IMR-90 (cell line): ENCODE data around the gene HOXA5. TPM values are rescaled to one million over a fixed set of nuclear protein-coding genes. Genes with fewer than 3 reads are reported as not detected.
A peak's percentile ranks its signal among the peaks of the same experiment; 100 is the strongest.

Source experiments
- ATAC-seq: fragments of 200-7000 bp; cut with Tn5 transposase; 2 replicates; pipeline ENCODE4 v1.9.1; 2020; ENCODE audit warnings: low read depth, mild to moderate bottlenecking, moderate library complexity
- BruUV-seq: library from RNA; stranded (reverse); fragments of 400-500 nt; replicated peaks from 2 replicates; lab custom pipeline; 2021; lab: Mats Ljungman, UMichigan
- CTCF ChIA-PET: fragments of 300-600 bp; formaldehyde crosslinking; extraction: SDS; loops from one replicate; lab custom pipeline; 2021; ENCODE audit warnings: antibody characterized with exemption; lab: Yijun Ruan, JAX
- POLR2A ChIA-PET: fragments of 300-600 bp; sonication (Branson Sonifier 250); formaldehyde crosslinking; loops from one replicate; lab custom pipeline; 2022; ENCODE audit warnings: antibody characterized with exemption; ENCODE audit not compliant: unreplicated experiment; lab: Charles Lee
- DNase-seq: peaks from one replicate; pipeline ENCODE4 v3.0.0; 2013
- H2AFZ ChIP-seq: replicated peaks from 2 replicates; pipeline ENCODE3; 2013; ENCODE audit warnings: low read length, mild to moderate bottlenecking; ENCODE audit not compliant: poor library complexity
- H2AK5ac ChIP-seq: 2 replicates; pipeline ENCODE4 v1.6.1; 2013; ENCODE audit warnings: low read depth, low read length, inconsistent platforms
- H2AK9ac ChIP-seq: replicated peaks from 2 replicates; pipeline ENCODE3; 2013; ENCODE audit warnings: mild to moderate bottlenecking, low read depth, low read length, moderate library complexity; ENCODE audit not compliant: poor library complexity
- H2BK120ac ChIP-seq: 2 replicates; pipeline ENCODE4 v1.6.1; 2013; ENCODE audit warnings: low read depth, low read length, inconsistent platforms
- H2BK15ac ChIP-seq: 3 replicates; pipeline ENCODE4 v1.6.1; 2013; ENCODE audit warnings: low read depth, low read length, inconsistent platforms
- H2BK20ac ChIP-seq: 2 replicates; pipeline ENCODE4 v1.6.1; 2013; ENCODE audit warnings: low read depth, mild to moderate bottlenecking, inconsistent platforms, low read length, moderate library complexity
- H2BK5ac ChIP-seq: 2 replicates; pipeline ENCODE4 v1.6.1; 2013; ENCODE audit warnings: mild to moderate bottlenecking, low read depth, low read length, inconsistent platforms; ENCODE audit not compliant: poor library complexity, severe bottlenecking
- H3K14ac ChIP-seq: replicated peaks from 2 replicates; pipeline ENCODE4 v1.6.1; 2013; ENCODE audit warnings: low read depth, low read length, inconsistent platforms
- H3K18ac ChIP-seq: 2 replicates; pipeline ENCODE4 v1.6.1; 2013; ENCODE audit warnings: low read depth, low read length, control low read depth
- H3K23ac ChIP-seq: 2 replicates; pipeline ENCODE4 v1.6.1; 2013; ENCODE audit warnings: low read depth, low read length, inconsistent platforms
- H3K27ac ChIP-seq: 2 replicates; pipeline ENCODE4 v1.5.1; 2013; ENCODE audit warnings: mild to moderate bottlenecking, control low read depth, low read length; ENCODE audit not compliant: insufficient read depth
- H3K27me3 ChIP-seq: 2 replicates; pipeline ENCODE4 v1.6.1; 2013; ENCODE audit warnings: low read length; ENCODE audit not compliant: control insufficient read depth, insufficient read depth
- H3K36me3 ChIP-seq: 2 replicates; pipeline ENCODE4 v1.6.1; 2013; ENCODE audit warnings: low read length, mixed read lengths; ENCODE audit not compliant: control insufficient read depth, insufficient read depth
- H3K4ac ChIP-seq: 2 replicates; pipeline ENCODE4 v1.6.1; 2013; ENCODE audit warnings: low read depth, low read length, inconsistent platforms
- H3K4me1 ChIP-seq: 2 replicates; pipeline ENCODE4 v1.6.1; 2013; ENCODE audit warnings: low read length, mixed read lengths; ENCODE audit not compliant: control insufficient read depth, insufficient read depth
- H3K4me2 ChIP-seq: 2 replicates; pipeline ENCODE4 v1.6.1; 2013; ENCODE audit warnings: low read depth, mild to moderate bottlenecking, control low read depth, low read length, moderate library complexity
- H3K4me3 ChIP-seq: 2 replicates; pipeline ENCODE4 v1.5.1; 2013; ENCODE audit warnings: low read depth, mild to moderate bottlenecking, control low read depth, low read length, moderate library complexity; ENCODE audit not compliant: insufficient read depth
- H3K56ac ChIP-seq: 2 replicates; pipeline ENCODE4 v1.6.1; 2013; ENCODE audit warnings: low read length, inconsistent platforms; ENCODE audit not compliant: insufficient read depth; ENCODE audit errors: extremely low read depth
- H3K79me1 ChIP-seq, 2 experiments: 2 replicates each; pipeline ENCODE4 v1.6.1; 2013; ENCODE audit warnings: low read length in 2 of 2, inconsistent platforms in 1 of 2, low read depth in 1 of 2
- H3K9ac ChIP-seq: 2 replicates; pipeline ENCODE4 v1.6.1; 2013; ENCODE audit warnings: low read depth, low read length, control low read depth
- H3K9me1 ChIP-seq: 2 replicates; pipeline ENCODE4 v1.6.1; 2013; ENCODE audit warnings: low read length, inconsistent platforms; ENCODE audit not compliant: insufficient read depth
- H3K9me3 ChIP-seq: 2 replicates; pipeline ENCODE4 v1.6.1; 2013; ENCODE audit warnings: low read length; ENCODE audit not compliant: control insufficient read depth, insufficient read depth
- H4K20me1 ChIP-seq: 2 replicates; pipeline ENCODE4 v1.6.1; 2013; ENCODE audit warnings: low read length, inconsistent platforms; ENCODE audit not compliant: insufficient read depth
- H4K5ac ChIP-seq: 2 replicates; pipeline ENCODE4 v1.6.1; 2013; ENCODE audit warnings: mild to moderate bottlenecking, low read depth, low read length, control low read depth
- H4K8ac ChIP-seq, 2 experiments: 2 replicates each; pipeline ENCODE4 v1.6.1; 2013; ENCODE audit warnings: low read depth in 2 of 2, low read length in 2 of 2, control low read depth in 1 of 2, inconsistent platforms in 1 of 2
- H4K91ac ChIP-seq: 2 replicates; pipeline ENCODE4 v1.6.1; 2013; ENCODE audit warnings: low read depth, low read length, inconsistent platforms; ENCODE audit not compliant: insufficient read depth
- CEBPB ChIP-seq: IDR thresholded peaks from 2 replicates; pipeline ENCODE4 v1.6.1; 2012; ENCODE audit warnings: low read depth, low read length, improper control_type of control experiment
- FOS ChIP-seq: fragments of 150-350 bp; IDR thresholded peaks from 2 replicates; pipeline ENCODE4 v1.6.1; 2016; ENCODE audit warnings: low read depth, low read length
- MAFK ChIP-seq: IDR thresholded peaks from 2 replicates; pipeline ENCODE4 v1.6.1; 2012; ENCODE audit warnings: low read depth, low read length, improper control_type of control experiment
- MAZ ChIP-seq: IDR thresholded peaks from 2 replicates; pipeline ENCODE4 v1.6.1; 2012; ENCODE audit warnings: low read depth, mild to moderate bottlenecking, low read length, improper control_type of control experiment, moderate library complexity, borderline replicate concordance
- MXI1 ChIP-seq: IDR thresholded peaks from 2 replicates; pipeline ENCODE4 v1.6.1; 2012; ENCODE audit warnings: low read depth, mild to moderate bottlenecking, low read length, moderate library complexity, borderline replicate concordance
- RCOR1 ChIP-seq: IDR thresholded peaks from 2 replicates; pipeline ENCODE4 v1.6.1; 2012; ENCODE audit warnings: mild to moderate bottlenecking, low read length, improper control_type of control experiment; ENCODE audit not compliant: insufficient replicate concordance
- RFX5 ChIP-seq: IDR thresholded peaks from 2 replicates; pipeline ENCODE4 v1.8.0; 2012; ENCODE audit warnings: low read depth, mild to moderate bottlenecking, low read length, moderate library complexity
- WGBS, 2 experiments: methylation state at CpG; one replicate each; pipeline versions ENCODE4 v1.1.5 to v1.1.7; 2013; ENCODE audit warnings: missing lambda C conversion rate in 2 of 2; ENCODE audit not compliant: insufficient read length in 1 of 2; ENCODE audit errors: extremely low coverage in 2 of 2; 5-methylcytosine and 5-hydroxymethylcytosine counted together
- dilution Hi-C: fragments of 300-500 bp; cut with HindIII; formaldehyde crosslinking; loops from one replicate; pipeline ENCODE4 v1.14.3; 2018; ENCODE audit warnings: low sequenced_read_pairs; ENCODE audit not compliant: unreplicated experiment
- in situ Hi-C: fragments of 300-500 bp; cut with MboI; formaldehyde crosslinking; loops from 3 replicates; pipeline ENCODE4 v1.14.3; 2019; ENCODE audit warnings: low sequenced_read_pairs, inconsistent platforms, mixed read lengths
- intact Hi-C: fragments of 100-400 bp; cut with micrococcal nuclease; formaldehyde crosslinking; loops from 2 replicates; pipeline ENCODE4 v1.10.0; 2022
- polyA plus RNA-seq, 3 experiments: library from polyadenylated mRNA; depleted of rRNA; stranded (reverse); fragments of >200 nt; gene quantifications; 2 replicates each; pipeline ENCODE4 v1.2.3, GENCODE V29; 2012; ENCODE audit warnings: low replicate concordance in 1 of 3
- total RNA-seq: library from RNA; depleted of rRNA; stranded (reverse); fragments of >200 nt; gene quantifications from 2 replicates; pipeline ENCODE4 v1.2.3, GENCODE V29; 2012
- TF ChIP-seq, protein P1 (sequence below): fragments of 150-350 bp; IDR thresholded peaks from 2 replicates; pipeline ENCODE4 v1.6.1; 2017; ENCODE audit warnings: mild to moderate bottlenecking, antibody characterized with exemption, low read length, low read depth

Gene HOXA5
- total and polyA plus RNA-seq, 2 of the 4 experiments (the other 2 are of a cell fraction): 19.9 to 29.4 TPM

DNA sequence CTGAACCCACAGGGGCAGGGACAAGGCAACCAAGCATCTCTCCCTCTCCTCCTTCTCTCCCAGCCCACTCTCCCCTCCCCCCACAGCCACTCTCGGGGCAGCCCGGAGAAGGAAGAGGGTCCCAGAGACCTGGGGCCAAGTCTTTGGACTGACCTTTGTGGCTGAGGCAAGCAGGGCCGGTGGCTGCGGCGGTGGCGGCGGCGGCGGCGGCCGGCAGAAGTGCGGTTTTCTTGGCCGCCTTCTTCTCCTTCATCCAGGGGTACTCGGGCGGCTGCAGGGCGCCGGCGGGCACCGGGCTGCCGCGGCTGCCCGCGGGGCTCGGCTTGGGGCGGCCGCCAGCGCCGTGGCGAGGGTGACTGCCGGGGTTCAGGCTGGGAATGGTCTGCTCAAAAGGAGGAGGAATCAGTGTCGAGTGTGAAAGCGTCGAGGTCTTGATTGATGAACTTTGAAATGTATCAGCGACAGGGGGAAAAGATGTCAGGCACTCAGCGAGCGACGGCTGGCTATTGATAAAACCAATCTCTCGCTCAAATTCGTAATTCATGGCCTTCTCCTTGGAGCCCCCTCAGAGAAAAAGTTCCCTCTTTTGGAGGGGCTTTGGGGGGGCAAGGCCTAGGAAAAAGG is 41.4 kb downstream of the HOXA5 start:
- Histone ChIP-seq H4K8ac (peak overlapping the region; percentile 54 to 76; a peak in 3 of 4 replicates), H3K4me1 (peaks cover 30% of the 10 kb centered on the region), H3K79me1 (peaks cover 0 to 22% of the 10 kb centered on the region in 2 experiments; a peak in 2 of 4 replicates), H2BK20ac (no peak overlapping the region), H2AK9ac (peak overlapping the region; percentile 86), H3K14ac (peak overlapping the region; percentile 81), H3K9ac (peak overlapping the region; percentile 93), H2BK15ac (peak overlapping the region; percentile 42; the same call in 1 of the 3 replicates), H3K4ac (peak overlapping the region; percentile 85), H3K27me3 (no peaks in the 10 kb centered on the region), H3K27ac (peak overlapping the region; percentile 96), H4K5ac (peak overlapping the region; percentile 46), H3K4me2 (peak overlapping the region; percentile 97), H3K9me1 (no peaks in the 10 kb centered on the region), H4K91ac (peak overlapping the region; percentile 81), H3K18ac (peak overlapping the region; percentile 93), H3K4me3 (peak overlapping the region; percentile 52), H3K36me3 (peaks cover 10% of the 10 kb centered on the region), H3K56ac (peak overlapping the region; percentile 86; the same call in 1 of the 2 replicates), H4K20me1 (peaks cover 11% of the 10 kb centered on the region; the same call in 1 of the 2 replicates), H2AK5ac (peak overlapping the region; percentile 37), H3K9me3 (no peaks in the 10 kb centered on the region), H2BK5ac (peak overlapping the region; percentile 95), H2BK120ac (peak overlapping the region; percentile 74), H2AFZ (peak overlapping the region; percentile 55), H3K23ac (peak overlapping the region; percentile 96)
- TF ChIP-seq, protein P1, sequence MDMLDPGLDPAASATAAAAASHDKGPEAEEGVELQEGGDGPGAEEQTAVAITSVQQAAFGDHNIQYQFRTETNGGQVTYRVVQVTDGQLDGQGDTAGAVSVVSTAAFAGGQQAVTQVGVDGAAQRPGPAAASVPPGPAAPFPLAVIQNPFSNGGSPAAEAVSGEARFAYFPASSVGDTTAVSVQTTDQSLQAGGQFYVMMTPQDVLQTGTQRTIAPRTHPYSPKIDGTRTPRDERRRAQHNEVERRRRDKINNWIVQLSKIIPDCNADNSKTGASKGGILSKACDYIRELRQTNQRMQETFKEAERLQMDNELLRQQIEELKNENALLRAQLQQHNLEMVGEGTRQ: no peak
- TF ChIP-seq MAZ (no peak), MXI1 (no peak), FOS (no peak), RCOR1 (no peak), MAFK (no peak), CEBPB (no peak), RFX5 (no peak)
- no peak for ATAC-seq
- WGBS, 2 experiments: 0% methylated on average over 2 of the region's 39 CpGs; no CpG with 5 or more reads in 1 of the 2 experiments
- intact Hi-C loops (loop anchor here (2.0 kb wide), 1 partner anchor 13 kb away; no protein-coding TSS in a partner anchor), dilution Hi-C loops (no loop called here), in situ Hi-C loops (loop anchor here (5.0 to 10.0 kb wide), 4 partner anchors 40 to 1240 kb away; partner anchors contain the start of gene HOXA5)
- no TSS peak for BruUV-seq
- CTCF ChIA-PET: no interaction called here
- POLR2A ChIA-PET: no interaction called here
- DNase-seq: peak; percentile 35
